Measurements from ENCODE around the gene CELF4. TPM values are rescaled to one million over a fixed set of nuclear protein-coding genes. Genes with fewer than 3 reads are reported as not detected.

Gene CELF4
- not detected in 2 replicates for total RNA-seq

DNA sequence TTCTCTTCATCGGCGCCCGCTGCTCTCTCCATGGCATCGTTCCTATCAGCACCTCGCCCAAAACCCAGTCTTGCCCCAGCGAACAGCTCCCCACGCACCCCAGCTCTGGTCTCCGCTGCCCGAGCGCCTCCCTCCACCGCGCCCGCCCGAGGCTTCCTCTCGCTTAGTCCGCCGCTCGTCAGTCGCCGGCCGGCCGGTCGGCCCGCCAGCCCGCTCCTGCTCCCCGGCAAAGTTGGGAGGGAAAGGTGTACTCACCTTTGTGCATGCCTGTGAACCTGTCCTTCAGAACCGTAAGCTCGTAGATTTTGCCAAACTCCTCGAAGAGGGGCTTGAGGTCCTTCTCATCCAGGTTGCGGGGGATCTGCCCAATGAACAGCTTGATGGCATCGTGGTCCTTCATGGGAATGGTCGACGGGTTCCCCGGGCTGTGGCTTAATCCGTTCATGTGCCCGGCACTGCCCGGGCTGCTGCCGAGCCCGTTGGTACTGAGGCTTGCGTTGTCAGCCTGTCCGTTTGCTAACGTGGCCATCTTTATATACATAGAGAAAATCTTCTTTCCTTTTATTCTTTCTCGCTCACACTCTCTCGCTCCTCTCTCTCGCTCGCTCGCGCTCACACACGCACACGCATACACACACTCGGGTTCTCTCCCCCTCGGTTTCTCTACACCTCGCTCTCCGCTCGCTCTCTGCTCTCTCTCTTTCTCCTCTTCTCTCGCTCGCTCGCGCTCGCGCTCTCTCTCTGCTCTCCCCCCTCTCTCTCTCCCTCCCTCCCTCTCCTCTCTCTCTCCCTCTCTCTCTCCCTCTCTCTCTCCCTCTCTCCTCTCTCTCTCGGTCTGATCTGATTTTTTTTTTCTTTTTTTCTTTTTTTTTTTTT, at the start of gene CELF4:
CELF4 (minus strand) TSS at position 698 of the 876 bp plus-strand sequence.
- intact Hi-C loops (cut with micrococcal nuclease) = no loop called here

- intact Hi-C loops (cut with micrococcal nuclease) = no loop called here
Measured at GRCh38 chr18:37613253-37613565, 47.6 kb upstream of the CELF4 start.

DNA sequence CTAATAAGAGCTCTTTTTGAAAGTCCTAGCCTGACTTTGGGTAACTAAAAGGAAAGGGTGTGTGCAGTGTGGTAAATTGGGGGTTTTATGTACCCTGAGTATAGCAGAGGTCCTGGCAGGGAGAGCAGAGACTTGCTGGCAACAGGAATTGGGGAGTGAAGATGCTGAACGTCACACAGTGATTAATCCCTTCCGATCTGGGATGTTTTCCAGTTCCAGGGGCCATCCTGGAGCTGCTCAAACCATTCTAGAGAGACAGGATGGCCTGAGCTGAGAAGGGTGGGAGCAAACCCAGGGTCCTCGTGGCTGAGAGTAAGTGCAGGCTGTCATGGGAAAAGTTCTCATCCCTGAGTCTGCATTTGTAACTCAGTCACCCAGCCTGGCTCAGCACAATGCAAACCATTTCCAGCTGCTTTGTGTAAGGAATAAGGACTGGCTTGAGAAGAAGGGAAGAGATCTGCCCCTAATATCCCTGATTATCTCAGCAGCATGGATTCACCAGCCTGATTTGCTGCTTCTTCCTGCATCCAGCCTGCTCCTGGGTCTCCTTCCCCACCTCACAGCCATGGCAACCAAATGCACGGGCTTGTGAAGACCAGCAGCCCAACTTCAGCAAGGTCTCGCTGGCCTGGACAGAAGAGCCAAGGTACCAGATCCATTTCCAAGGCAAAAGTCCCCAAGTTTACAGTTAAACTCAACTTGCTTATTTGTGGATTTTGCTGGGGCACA, 47.1 kb upstream of the CELF4 start:
- intact Hi-C loops (cut with micrococcal nuclease) = no loop called here

DNA sequence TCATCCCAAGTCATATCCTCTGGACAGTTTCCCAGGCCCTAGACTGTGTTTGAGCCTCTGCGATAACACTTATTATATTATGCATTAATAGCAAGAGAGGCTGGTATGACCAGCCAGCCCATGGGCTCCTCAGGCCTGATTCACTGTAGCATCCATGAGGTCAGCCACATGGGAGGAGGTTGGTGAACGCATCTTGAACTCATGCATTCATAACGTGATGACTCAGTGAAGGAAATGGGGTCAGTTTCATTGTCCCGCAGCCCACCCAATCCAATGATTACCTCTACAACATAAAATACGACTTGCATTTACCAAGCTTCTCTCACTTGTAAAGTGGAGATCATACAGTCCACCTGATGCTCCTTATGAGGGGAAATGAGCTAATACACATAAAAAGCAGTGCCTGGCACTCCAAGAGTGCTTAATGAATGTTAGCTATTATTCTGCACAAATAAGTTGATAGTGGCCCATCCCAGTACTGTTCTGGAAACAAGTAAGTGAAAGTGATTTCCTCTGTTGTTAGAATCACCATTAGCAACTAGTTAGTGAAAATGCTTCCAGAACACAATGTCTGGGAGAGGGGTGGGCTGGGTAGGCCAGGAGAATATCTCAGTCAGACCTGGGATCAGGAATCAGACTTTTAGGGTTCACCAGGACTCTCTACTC, 46.1 kb upstream of the CELF4 start:
- intact Hi-C loops (cut with micrococcal nuclease) = no loop called here

DNA sequence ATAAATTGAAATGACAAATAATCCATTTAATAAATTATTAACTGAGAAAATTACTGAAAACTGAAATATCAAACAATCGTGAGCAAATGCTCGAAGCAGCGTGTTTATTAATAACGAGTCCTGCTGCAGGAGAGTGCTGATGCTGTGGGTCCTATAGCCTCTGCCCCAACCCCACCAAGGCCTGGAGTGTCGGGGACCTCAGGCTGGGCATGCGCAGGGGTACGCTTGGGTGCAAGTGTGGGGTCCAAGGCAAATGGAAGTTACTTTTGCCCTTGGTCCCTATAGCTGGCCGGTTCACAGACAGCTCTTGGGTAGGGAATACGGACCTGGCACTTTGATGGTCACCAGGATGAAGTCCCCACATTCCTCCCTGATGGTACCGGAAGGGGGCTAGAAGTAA, 43.3 kb upstream of the CELF4 start:
- intact Hi-C loops (cut with micrococcal nuclease) = no loop called here

DNA sequence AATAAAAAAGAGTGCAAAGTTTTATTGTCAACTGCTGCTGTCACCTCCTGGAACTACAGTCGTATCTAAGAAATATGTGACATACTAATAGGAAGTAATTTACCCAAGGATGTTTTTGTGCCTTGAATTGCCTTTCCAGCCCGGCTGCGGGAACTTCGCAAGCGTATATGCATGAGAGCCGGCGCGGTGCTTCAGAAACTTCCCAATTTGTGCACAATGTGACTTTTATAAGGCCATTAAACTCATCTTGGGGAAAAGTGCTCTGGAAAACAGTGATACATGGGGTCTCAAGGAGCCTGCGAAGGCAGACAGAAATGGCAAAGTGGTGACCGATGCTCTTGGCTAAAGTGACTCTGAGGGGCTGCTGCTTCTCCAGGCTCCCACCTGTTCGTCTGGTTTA, 41.7 kb upstream of the CELF4 start:
- intact Hi-C loops (cut with micrococcal nuclease) = no loop called here

GRCh38 chr18:37604032-37604431, 38.4 kb upstream of the CELF4 start:
- intact Hi-C loops (cut with micrococcal nuclease) = no loop called here

- intact Hi-C loops (cut with micrococcal nuclease) = no loop called here
Measured at GRCh38 chr18:37598966-37599896, 33.6 kb upstream of the CELF4 start.

- intact Hi-C loops (cut with micrococcal nuclease) = no loop called here
Measured at GRCh38 chr18:37598396-37598795, 32.8 kb upstream of the CELF4 start.

- intact Hi-C loops (cut with micrococcal nuclease) = no loop called here
Measured at GRCh38 chr18:37590346-37590745, 24.7 kb upstream of the CELF4 start.

GRCh38 chr18:37588289-37588688, 22.7 kb upstream of the CELF4 start:
- intact Hi-C loops (cut with micrococcal nuclease) = no loop called here

DNA sequence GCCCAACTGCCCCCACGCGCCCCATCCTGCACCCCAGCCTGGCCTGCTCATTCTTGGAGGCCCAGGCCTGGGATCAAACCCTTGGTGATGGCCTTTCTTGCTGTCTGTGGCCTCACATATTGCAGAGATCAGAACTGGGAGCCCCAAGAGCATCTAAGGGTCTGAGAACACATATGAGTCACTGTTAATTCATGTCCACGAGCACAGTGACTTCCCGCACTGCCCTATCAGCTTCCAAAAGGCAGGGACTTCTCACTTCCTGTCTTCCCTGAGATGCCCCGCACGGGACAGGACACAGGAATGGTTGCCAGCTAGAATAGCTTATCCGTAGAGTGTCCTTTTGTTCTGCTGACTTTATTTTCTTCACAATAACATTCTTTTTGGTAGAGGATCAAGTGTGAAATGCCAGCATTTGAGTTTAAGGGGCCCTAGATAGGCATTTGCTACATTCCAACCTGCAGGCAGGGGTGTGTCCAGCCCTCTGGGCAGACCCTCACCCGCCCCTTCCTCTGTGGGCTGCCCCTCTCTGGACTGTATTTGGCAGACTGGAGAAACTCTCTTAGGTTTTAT, 21.1 kb upstream of the CELF4 start:
- intact Hi-C loops (cut with micrococcal nuclease) = no loop called here

GRCh38 chr18:37584952-37585695, 19.5 kb upstream of the CELF4 start:
- intact Hi-C loops (cut with micrococcal nuclease) = no loop called here

DNA sequence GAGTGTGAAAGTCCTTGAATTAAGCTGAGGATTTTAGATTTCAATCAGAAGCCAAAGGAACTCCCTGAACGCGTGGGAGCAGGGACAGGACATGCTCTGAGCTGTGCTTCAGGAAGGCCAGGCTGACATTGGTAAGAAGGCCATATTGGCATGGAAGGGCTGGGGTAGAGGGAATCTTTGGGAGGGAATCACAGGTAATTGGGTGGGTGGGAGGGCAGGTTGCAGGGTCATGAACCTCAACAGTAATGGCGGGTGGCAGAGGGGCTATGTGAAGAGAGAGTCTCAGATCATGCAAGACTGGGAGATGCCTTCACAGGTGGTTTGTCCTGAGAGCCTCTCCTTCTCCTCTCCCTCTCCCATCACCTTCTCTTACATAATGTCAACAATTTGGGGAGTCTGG, 18.6 kb upstream of the CELF4 start:
- intact Hi-C loops (cut with micrococcal nuclease) = no loop called here

GRCh38 chr18:37582261-37582660, 16.7 kb upstream of the CELF4 start:
- intact Hi-C loops (cut with micrococcal nuclease) = no loop called here

DNA sequence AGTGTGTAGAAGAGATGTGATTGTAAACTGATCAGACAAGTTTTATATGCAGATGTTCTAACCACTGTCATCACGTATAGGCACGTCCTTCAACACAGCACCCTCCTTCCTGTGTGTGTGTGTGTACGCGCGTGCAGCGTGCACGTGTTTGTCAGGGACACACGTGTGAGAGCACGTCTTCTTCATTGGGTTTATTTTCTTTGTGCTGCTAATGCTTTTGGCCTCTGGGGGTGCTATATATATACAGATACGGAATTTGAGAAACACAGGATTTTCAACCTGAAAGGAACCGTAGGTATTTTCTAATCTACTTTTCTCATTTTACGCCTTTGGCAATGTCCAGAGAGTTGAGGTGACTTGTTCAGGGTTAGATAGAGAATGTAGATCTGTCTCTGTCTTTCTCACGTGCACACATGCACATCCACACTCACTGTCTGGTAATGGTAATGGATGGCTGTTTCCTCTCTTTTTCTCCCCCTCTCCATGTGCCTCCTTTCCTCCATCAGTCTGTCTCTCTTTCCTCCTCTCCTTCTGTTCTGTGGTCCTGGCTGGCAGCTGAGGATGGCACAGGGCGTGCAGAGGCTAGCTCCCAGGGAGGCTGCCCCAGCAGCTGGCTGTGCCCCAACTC, 13.4 kb upstream of the CELF4 start:
- intact Hi-C loops (cut with micrococcal nuclease) = no loop called here

DNA sequence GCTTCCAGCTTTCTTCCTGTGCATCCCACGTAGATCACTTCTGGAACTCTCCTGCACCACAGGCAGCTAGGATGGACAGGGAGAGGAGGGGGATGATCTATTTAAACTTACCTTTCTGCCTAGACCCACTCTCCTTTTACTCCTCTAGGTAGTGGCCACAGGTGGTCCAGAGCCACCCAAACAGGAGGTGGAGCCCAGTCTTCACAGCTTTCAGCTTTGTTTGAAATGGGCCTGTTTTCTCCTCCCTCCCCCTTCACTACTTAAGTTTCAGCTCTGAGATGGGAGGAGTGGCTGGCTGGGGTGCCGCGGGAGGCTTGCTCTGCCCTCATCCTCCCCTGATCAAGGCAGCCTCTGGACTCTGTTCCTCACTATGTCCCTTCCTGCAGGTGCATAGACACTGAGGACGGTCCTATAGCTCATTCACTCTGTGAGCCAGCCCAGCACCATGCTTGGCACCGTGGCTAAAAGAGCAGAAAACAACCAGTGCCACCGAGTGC, 12.6 kb upstream of the CELF4 start:
- intact Hi-C loops (cut with micrococcal nuclease) = no loop called here

GRCh38 chr18:37577051-37577611, 11.5 kb upstream of the CELF4 start:
- intact Hi-C loops (cut with micrococcal nuclease) = no loop called here

GRCh38 chr18:37575646-37576045, 10.0 kb upstream of the CELF4 start:
- intact Hi-C loops (cut with micrococcal nuclease) = no loop called here
